Stimulated activated CD8-positive, alpha-beta memory T cell treated with anti-CD3 and anti-CD28 coated beads, Interleukin-12 subunit alpha, Interleukin-12 subunit beta, amount 100 ng/mL, for 24 hours (primary cell): ENCODE measurements around the gene SLMAP.

Experiments used
- DNase-seq: peaks from one replicate; pipeline ENCODE4 v3.0.0-alpha.2; 2020; ENCODE audit errors: extremely low read depth

The SLMAP gene

DNA sequence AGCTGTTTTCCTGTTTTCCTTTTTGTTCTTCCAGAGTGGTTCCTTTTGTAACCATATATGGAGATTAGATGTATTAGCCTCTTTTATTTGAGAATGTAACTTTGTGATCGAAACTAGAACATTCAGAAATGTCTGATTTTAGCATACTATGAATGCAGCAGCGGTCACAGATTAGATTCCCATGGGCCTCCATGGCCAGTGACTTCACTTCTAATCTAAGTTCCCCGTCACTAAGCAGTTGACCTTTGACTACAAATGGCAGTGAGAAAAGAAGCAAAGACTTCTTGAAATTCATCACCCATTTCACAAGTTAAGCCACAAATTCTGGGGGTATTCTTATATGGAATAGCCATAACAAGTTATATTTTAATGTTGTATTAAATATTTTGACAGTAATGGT lies 137.6 kb downstream of the SLMAP start:
- no peak for DNase-seq

DNA sequence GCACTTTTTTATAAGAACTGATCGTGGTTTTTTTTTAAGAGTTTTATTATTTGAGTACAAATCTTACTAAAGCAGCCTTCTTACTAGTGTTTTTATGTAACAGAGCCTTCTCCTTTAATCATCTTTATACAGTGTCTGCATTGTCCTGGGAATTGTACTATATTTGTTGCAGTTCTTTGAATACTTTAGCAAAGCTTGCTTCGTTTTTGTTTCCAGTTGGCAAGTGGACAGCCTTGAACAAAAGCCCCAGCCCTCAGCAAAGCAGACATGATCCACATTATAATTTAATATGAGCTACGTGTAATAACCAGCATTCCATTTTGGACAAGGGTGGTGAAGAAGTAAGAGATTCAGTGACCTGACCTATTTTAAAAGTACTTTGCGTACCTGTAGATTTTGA lies 139.9 kb downstream of the SLMAP start:
- DNase-seq: no peak

GRCh38 chr3:57896691-57897090 lies 140.6 kb downstream of the SLMAP start:
- DNase-seq: no peak

DNA sequence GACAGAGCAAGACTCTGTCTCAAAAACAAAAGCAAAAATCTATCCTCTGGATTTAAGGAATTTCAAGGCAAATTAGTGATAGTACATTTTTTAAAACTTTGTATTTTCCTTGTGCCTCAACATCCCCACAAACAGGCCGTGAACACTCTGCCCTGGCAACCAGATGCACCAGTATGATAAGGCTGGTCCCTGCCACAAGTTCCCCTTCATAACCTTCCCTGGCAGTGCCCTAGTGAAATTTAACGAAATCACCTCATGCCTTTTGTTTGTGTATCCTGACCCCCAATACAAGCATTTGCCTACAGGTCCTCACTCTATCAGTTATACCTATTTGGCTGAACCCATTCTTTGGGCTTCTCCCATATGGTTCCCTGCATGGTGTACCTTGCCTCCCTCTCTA lies 144.7 kb downstream of the SLMAP start:
- no peak for DNase-seq

GRCh38 chr3:57903124-57903890 lies 147.2 kb downstream of the SLMAP start:
- DNase-seq: no peak

- DNase-seq: no peak
These were observed 154.9 kb downstream of the SLMAP start for GRCh38 chr3:57910990-57911389.

DNA sequence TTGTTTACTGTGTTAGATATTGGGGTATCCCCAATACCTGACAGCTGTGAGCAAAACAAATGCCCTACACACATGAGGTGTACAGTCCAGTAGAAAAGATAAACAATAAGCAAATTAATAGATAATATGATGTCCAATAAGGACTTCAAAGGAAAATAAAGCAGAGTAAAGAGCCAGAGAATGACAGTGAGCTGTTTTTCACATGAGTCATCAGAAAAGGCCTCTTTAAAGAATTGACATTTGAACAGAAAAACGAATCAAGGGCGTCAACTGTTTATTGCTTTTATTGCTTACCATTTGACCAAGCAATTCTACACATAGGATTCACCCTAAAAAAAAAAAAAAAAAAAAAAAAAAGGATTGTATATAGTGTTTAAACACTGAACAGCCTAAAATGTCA lies 155.5 kb downstream of the SLMAP start:
- no peak for DNase-seq

- DNase-seq: no peak
These were observed 161.5 kb downstream of the SLMAP start for GRCh38 chr3:57917601-57918000.

GRCh38 chr3:57918123-57918837 lies 162.2 kb downstream of the SLMAP start:
- DNase-seq: no peak

GRCh38 chr3:57919987-57920386 lies 163.9 kb downstream of the SLMAP start:
- DNase-seq: no peak

DNA sequence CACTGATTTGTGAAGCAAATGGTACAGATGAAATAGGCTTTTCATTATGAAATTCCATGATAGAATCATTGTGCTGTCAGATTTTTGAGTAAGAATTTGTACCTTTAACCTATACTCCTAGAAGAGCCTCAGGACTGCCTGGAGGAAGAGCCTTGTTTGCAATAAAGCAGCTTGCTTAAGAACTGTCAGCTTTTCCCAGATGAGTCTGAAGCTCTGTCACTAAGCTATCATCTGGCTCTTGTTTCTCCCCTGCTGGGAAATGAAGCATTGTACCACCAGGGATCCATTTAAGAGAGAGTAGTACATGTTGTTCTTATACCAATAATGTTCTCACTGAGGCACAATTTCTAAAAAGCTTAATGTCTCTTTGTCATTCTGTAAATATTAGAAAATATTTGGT lies 167.0 kb downstream of the SLMAP start:
- DNase-seq: no peak

GRCh38 chr3:57923752-57924151 lies 167.6 kb downstream of the SLMAP start:
- DNase-seq: no peak

GRCh38 chr3:57927166-57927565 lies 171.1 kb downstream of the SLMAP start:
- DNase-seq: no peak

GRCh38 chr3:57927916-57928315 lies 171.8 kb downstream of the SLMAP start:
- no peak for DNase-seq

DNA sequence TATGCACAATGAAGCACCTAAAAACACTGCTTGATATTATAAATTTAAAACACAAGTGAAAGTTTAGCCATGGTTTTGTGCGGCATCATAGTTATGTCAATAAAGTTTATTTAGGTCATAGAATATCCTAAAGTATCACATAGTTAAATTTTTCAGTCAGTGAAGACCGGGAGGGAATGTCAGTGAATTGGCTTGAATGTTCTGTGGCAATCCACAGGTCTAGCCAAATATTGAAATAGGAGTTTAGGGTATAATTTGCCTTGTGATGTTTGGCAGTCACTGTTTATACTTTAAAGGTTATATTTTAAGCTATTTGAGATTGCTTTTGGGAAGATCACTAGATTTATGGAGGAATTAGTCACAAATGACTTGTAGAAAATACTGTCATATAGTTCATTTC lies 172.4 kb downstream of the SLMAP start:
- DNase-seq: no peak

DNA sequence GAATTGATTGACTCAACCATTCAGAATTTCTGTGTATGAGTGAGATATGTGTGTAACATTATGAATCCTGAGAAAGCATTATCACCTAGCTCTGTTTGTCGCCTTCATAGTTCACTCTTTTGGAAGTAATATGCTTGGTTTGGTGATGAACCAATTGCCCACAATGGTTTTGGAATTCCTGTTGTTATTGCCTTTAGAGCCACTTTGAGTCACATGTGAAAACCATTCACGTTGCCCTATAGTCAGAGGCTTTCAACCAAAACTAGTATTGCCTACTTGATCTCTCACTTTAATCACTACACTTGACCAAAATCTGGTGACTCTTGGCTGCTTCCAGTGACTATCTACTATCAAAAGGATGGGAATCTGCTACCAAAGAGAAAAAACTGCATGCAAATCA lies 173.9 kb downstream of the SLMAP start:
- no peak for DNase-seq

DNA sequence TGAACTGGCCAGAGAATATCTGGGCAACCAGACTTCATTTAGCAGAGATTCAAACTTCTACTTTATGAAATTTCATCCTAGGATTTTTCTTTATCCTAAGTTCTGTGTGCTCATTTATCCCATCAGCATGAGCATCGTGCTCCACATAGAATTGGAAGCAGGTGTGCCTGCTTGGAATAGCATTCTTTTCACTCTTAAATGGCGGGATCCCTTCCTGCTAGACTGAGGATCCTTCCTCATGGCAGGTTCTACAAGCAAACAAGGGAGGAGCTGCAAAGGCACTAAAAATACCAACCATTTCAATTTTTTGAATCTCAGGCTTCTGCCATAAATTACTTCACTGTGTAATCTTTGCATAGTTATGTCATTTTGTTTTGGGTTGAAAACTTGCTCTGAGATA lies 177.5 kb downstream of the SLMAP start:
- no peak for DNase-seq

- no peak for DNase-seq
These were observed 178.3 kb downstream of the SLMAP start for GRCh38 chr3:57934373-57934772.

- DNase-seq: no peak
These were observed 179.4 kb downstream of the SLMAP start for GRCh38 chr3:57935539-57935938.

- DNase-seq: no peak
These were observed 181.0 kb downstream of the SLMAP start for GRCh38 chr3:57937092-57937491.

- DNase-seq: no peak
These were observed 183.7 kb downstream of the SLMAP start for GRCh38 chr3:57939775-57940174.

GRCh38 chr3:57942388-57942787 lies 186.3 kb downstream of the SLMAP start:
- DNase-seq: no peak

DNA sequence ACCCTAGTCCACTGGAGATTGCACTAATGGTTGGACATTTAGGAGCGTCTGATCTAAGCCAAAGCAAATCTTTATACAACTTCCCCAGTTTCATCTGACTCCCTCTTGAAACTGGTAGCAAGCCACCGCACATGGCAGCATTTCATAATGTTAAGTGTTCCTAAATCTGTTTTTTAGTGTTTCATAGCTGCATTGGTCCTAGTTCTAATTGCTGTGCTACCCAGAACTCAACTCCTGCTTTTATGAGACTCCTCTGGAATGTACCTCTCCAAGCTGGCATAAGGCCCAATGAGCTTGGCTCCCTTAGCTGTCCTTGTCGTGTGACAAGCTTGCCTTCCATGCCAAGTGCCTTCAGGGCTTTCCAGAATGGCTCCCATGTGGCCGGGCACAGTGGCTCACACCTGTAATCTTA lies 186.8 kb downstream of the SLMAP start:
- DNase-seq: no peak
